PFSK-1 (cell line): ENCODE measurements around the gene SLC35G3.

Source experiments
- FOXP2 ChIP-seq: optimal IDR thresholded peaks from 2 replicates; pipeline ENCODE3; 2011; ENCODE audit warnings: borderline replicate concordance, control low read depth, inconsistent platforms; ENCODE audit not compliant: insufficient read depth; ENCODE audit errors: extremely low read length, extremely low read depth
- POLR2AphosphoS5 ChIP-seq: IDR thresholded peaks from 2 replicates; pipeline ENCODE4 v1.6.1; 2012; ENCODE audit warnings: low read depth, mild to moderate bottlenecking, control low read depth, low read length, moderate library complexity
- REST ChIP-seq, 2 experiments: IDR thresholded peaks; 2 replicates each; pipeline versions ENCODE4 v1.6.1 to v1.8.0; 2011 to 2012; ENCODE audit warnings: low read depth in 2 of 2, low read length in 2 of 2, control low read depth in 1 of 2, inconsistent platforms in 1 of 2, mild to moderate bottlenecking in 1 of 2, moderate library complexity in 1 of 2; ENCODE audit not compliant: insufficient read depth in 1 of 2
- SIN3A ChIP-seq: IDR thresholded peaks from 2 replicates; pipeline ENCODE4 v1.6.1; 2012; ENCODE audit warnings: mild to moderate bottlenecking, low read length, moderate library complexity, borderline replicate concordance; ENCODE audit not compliant: insufficient read depth

DNA sequence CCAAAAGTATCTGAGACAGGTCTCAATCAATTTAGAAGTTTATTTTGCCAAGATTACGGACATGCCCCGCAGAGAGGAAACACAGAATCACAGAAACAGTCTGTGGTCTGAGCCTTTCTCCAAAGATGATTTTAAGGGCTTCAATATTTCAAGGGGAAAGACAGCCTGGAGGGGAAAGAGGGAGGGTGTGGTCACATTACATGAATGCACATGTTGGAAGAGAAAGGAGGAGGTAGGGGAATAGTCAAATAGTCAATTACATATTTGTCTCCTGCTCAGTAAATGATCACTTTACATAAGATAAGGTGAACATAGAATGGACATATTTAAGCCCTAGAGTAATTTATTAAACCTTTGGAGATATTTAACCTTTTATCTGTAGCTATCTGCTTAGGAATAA, 34.3 kb downstream of the SLC35G3 start:
- TF ChIP-seq SIN3A: no peak
- TF ChIP-seq FOXP2: no peak
- TF ChIP-seq REST (IDR thresholded peaks at IDR 0.05; ENCODE audit: insufficient read depth in 1 of 2, low read depth in 2 of 2, low read length in 2 of 2): no peak
- no peak for TF ChIP-seq POLR2AphosphoS5
